Measurements from ENCODE around the gene NFIX.

DNA sequence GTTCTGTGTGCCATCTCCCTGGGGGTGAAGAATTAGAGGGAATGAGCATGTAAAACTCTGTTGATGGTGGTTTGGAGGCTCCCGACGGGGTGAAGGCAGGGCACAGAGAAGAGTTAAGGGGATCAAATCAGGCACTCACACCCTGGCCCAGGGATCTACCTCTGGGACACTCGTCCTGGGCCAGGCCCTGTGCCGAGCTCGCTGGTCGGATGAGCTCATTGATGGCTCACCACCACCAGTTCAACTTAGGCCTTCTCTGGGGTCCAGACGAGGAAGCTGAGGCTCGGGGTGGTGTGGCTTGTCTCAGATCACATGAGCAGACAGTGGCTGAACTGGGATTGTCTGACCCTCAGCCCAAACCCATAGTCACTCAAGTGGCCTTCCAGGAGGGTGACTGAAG, 124.4 kb downstream of the NFIX start:
- TF ChIP-seq, protein P1, sequence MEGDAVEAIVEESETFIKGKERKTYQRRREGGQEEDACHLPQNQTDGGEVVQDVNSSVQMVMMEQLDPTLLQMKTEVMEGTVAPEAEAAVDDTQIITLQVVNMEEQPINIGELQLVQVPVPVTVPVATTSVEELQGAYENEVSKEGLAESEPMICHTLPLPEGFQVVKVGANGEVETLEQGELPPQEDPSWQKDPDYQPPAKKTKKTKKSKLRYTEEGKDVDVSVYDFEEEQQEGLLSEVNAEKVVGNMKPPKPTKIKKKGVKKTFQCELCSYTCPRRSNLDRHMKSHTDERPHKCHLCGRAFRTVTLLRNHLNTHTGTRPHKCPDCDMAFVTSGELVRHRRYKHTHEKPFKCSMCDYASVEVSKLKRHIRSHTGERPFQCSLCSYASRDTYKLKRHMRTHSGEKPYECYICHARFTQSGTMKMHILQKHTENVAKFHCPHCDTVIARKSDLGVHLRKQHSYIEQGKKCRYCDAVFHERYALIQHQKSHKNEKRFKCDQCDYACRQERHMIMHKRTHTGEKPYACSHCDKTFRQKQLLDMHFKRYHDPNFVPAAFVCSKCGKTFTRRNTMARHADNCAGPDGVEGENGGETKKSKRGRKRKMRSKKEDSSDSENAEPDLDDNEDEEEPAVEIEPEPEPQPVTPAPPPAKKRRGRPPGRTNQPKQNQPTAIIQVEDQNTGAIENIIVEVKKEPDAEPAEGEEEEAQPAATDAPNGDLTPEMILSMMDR (IDR thresholded peaks at IDR 0.05) = no peak
- no peak for TF ChIP-seq POLR2A (IDR thresholded peaks at IDR 0.05)

All from body of pancreas (tissue), 4 donors.